HG03521 (cell line): ENCODE data around the gene CASP7.

Experiments used
- ATAC-seq: cut with Tn5 transposase; IDR thresholded peaks from one replicate; pipeline ENCODE4 v1.9.1; 2021; ENCODE audit warnings: mild to moderate bottlenecking, moderate library complexity; ENCODE audit not compliant: unreplicated experiment

CASP7 gene

DNA sequence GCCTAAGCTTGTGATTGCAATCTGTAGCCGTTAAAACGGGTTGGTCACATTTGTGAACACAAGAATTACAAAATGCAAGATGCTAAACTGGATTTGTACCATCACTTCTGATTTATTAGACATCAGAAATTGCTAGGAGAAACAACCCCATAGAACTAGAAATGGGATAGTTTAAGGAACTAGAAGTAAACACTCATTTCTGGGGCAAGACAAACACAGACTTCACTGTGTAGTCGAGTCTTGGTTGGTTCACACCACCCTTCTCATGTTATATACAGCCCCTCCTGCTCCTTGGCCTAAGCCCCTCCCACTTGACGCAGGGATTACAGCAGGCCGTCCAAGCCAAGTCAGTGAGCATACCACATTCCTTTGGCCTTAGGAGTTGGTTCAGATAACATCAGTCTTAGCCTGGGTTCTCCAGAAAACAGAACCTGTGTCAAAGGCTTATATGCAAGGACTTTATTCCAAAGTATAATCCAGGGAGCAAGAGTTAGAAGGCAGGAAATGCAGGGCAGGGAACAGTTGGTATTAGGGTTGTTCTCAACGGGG, 13.8 kb upstream of the CASP7 start:
- no peak for ATAC-seq

DNA sequence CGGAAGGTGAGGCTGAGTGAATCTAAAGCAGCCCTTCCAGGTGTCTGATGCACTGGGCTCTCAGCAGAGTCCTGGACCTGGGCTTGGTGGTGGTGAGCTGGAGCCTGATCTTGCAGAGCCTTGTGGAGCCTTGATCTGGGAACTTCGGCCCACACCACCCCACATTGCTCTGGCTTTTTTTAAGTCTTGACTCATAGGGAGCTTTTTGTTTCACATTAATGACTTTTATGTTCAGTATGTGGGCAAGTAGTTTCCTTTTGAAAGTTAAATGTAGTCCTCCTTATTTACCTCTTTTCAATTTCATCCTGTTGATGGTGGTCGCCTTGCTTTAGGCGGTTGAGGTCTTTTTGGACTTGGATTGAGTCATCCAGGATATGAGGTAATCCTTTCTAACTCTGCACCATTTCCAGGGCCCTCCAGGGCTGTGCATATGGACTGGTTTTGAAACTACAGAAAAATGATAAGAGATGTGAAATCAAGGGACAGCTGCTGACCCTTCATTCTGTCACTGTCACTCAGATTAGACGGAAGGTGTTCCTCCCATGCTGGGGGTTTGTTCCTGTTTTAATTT, 12.9 kb upstream of the CASP7 start:
- peak; percentile 67 for ATAC-seq

DNA sequence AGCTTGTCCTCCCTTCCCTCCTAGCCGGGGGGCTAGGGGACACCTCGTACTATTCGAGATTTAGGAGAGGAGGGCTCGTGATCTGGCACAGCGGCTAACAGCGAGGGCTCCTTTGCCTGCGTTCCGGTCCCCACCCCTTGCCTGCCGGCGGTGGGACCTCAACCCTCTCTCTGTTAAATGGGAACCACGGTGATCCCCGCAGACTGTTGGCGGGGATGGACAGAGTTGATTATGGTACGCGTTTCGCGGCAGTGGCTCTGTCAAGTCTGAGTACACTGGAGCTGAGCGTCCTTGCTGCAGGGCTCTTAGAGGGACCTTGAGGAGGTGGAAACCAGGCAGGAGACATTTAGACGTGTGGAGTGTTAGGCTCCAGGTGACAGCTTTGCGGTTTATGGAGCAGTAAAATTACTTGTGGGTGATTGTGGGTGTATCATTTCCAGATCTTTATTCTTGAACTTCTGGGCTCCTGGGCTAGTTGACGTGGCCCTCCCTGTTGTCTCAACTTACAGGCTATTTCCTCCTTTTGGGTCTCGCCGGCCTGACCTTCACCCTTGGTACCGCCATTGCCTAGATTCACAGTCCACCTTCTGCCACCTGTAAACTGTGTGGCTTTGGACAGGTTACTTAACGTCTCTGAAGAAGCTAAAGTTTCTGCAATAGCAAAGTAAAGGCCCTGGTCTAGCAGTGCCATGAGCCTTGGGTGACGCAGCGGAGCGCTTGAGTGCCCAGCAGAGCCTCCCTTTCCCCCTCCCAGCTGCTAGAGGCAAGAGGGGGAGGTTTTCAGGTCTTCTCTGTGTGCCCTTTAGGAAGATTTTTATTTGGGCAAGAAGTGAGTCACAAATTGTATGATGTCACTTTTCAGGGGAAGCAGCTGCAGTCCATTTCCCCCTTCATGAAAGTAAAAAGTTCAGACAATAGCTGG, 739 bp downstream of the CASP7 start:
- peak; percentile 5 for ATAC-seq

DNA sequence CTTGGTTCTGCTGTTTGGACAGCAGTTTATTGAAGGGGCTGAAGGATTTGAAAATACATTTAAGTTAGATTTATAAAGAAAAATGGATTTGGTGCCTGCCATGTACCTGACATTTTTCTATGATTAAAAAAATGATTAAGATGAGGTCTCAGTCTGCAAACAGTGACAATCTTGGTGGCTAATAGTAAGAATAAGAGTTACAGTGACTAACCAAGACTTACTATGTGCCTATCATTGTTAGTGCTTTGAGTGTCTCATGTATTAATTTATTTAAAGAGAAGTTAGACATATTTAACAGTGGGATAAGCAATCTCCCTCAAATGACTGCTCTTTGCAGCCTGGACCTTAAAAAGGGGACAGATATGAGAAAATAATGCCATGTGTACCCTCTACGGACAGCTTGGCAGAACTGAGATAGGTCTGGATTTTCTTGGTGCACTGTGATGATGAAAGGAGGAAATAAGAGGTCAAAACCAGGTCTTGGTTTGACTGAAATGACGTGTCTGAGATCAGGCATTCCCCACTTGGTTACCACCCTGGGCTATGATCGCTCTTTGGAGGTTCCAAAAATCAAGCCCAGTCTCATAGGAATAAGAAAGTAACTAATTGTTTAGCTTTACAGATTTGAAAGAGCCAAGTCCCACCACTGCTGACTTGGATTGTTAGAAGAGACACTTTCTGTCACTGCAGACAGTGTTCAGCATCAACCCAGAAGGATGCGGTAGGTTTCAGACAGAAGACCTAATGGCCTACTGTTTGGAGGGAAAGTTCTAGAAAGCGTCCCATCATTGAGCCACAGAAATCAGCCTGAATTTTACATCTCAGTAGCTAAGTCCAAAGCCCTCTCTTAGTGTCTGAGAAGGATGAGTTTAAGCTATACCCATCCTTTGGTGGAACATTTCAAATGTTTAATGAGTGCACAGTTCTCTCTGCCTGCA, 2.1 kb downstream of the CASP7 start:
- ATAC-seq: peak; percentile 55

GRCh38 chr10:113683300-113683699, 3.6 kb downstream of the CASP7 start:
- ATAC-seq: no peak

- ATAC-seq: no peak
Observed at GRCh38 chr10:113686028-113686427, 6.3 kb downstream of the CASP7 start.

- ATAC-seq: no peak
Observed at GRCh38 chr10:113687037-113687436, 7.3 kb downstream of the CASP7 start.

DNA sequence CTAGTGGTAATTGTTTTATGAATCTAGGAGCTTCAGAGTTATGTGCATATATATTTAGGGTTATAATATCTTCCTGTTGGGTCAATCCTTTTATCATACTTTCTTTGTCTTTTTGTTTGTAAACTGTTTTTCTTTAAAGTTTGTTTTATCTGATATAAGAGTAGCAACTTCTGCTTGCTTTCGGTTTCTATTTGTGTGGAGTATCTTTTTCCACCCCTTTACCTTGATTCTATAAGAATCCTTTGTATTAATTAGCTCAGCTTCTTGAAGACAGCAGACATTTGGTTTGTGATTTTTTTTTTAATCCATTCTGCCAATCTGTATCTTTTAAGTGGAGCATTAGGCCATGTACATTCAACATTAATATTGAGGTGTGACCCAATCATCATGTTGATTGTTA, 9.3 kb downstream of the CASP7 start:
- ATAC-seq: no peak

- ATAC-seq: no peak
Observed at GRCh38 chr10:113689574-113689973, 9.9 kb downstream of the CASP7 start.

DNA sequence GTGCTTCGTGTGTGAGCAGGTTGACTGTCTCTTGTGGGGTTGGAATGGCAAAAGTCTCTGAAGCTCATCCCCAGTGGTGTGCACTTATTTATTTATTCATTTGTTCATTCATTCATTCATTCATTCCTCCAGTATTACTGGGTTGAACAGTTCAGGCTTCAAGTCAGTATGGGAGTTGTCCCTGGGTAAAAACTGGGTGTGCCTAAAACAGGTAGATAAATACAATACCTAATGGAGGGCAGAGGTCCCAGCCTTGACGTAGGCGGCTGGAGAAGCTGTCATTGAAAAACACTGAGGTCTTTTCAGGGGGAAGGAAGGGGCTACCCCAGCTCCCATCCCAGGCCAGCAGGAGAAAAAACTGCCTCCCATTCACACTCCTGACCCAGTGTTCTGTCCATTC, 11.0 kb downstream of the CASP7 start:
- ATAC-seq: no peak

DNA sequence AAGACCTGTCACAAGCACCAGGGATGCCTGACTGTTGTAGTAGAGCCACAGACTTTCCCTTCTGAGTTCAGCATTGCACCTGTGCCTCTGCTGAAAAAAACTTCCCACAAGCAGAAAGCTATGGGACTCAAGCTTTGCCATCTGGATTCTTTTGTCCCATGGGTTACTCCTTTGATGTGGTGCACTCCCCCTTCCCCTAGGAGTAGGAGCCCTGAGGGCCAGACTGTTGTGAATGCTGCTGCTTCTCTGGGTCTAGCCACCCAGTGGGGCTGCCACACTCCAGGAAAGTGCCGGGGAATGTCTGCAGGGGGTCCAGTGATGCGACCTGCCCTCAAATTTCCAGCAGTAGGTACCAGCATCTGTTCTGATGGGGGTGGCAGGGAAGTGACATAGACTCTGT, 11.7 kb downstream of the CASP7 start:
- ATAC-seq: no peak

- no peak for ATAC-seq
Observed at GRCh38 chr10:113692271-113692670, 12.6 kb downstream of the CASP7 start.

GRCh38 chr10:113693348-113693747, 13.6 kb downstream of the CASP7 start:
- ATAC-seq: no peak

- no peak for ATAC-seq
Observed at GRCh38 chr10:113695691-113696090, 16.0 kb downstream of the CASP7 start.

GRCh38 chr10:113697595-113697994, 17.9 kb downstream of the CASP7 start:
- no peak for ATAC-seq

GRCh38 chr10:113704637-113705343, 25.1 kb downstream of the CASP7 start:
- ATAC-seq: no peak

DNA sequence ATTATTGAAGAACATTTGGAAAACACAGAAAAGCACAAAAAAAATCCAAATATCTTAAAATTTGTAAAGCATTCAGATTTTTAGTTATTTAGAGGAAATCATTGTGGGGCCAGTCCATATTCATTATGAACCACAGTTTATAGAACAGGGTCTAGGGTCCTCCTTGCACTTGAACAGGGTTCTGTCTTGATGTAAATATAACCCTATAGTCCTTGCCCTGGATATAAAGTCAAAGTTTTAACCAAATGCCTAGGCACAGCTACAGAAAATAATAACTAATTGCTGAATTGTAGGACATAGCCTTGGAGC, 25.6 kb downstream of the CASP7 start:
- ATAC-seq: no peak

- no peak for ATAC-seq
Observed at GRCh38 chr10:113706623-113707022, 26.9 kb downstream of the CASP7 start.

GRCh38 chr10:113708640-113709039, 28.9 kb downstream of the CASP7 start:
- no peak for ATAC-seq

- ATAC-seq: no peak
Observed at GRCh38 chr10:113709221-113709838, 29.6 kb downstream of the CASP7 start.
